GF-D8 (cell line): ENCODE measurements around the gene HOXA1.

Experiments
- DNase-seq: peaks from one replicate; lab custom pipeline; 2025; lab: John Stamatoyannopoulos, UW

HOXA1 gene

GRCh38 chr7:27116962-27117886 is 21.4 kb upstream of the HOXA1 start:
- no peak for DNase-seq

- no peak for DNase-seq
These were observed 20.5 kb upstream of the HOXA1 start for GRCh38 chr7:27116031-27116961.

- no peak for DNase-seq
These were observed 19.6 kb upstream of the HOXA1 start for GRCh38 chr7:27115221-27116026.

GRCh38 chr7:27114881-27115220 is 19.1 kb upstream of the HOXA1 start:
- DNase-seq: no peak

- DNase-seq: no peak
These were observed 18.4 kb upstream of the HOXA1 start for GRCh38 chr7:27113991-27114769.

DNA sequence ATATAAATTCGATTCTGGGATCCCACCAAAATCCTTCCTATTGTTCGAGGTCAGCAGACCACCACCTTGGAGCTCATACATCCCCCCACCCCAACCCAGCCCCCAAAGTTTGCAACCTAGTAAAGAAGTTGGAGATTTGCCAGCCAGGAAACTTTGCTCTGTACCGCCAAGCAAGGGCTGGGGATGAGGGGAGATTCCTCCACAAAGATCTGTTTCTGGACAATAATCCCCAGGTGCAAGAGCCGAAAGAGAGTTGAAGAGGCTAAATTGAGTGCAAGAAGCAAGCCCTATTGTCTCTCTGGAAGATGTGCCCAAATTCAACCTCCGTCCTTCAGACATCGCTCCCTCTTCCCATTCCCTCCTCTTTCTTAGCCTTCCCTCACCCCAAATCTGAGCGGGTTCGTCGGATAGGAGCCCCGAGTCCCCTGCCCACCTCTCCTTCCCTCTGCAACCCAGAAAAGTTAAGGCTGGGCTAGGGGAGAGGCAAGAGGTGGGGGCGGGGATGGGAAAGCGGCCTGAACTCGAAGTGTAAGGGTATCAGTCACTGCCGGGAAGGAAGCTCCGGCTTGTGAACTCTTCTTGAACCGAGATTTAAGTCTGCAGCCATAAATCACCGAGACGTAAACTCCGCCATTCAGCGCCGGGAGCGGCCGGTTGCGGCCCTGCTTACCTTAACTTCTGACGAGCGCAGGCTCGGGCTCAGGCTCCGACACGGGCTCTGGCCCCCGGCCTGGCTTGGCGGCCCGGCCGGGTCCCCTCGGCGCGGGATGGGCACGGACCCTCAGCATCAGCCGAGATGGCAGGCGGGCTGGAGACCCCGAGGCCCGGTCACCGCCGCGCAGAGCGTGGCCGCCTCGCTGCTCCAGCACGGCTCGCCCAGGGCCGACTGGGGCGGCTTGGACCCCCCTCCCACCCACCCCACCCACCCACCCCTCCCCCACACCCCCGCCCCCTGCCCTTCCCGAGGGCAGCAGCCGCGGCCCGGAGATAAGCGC is 17.5 kb upstream of the HOXA1 start:
- DNase-seq: no peak

DNA sequence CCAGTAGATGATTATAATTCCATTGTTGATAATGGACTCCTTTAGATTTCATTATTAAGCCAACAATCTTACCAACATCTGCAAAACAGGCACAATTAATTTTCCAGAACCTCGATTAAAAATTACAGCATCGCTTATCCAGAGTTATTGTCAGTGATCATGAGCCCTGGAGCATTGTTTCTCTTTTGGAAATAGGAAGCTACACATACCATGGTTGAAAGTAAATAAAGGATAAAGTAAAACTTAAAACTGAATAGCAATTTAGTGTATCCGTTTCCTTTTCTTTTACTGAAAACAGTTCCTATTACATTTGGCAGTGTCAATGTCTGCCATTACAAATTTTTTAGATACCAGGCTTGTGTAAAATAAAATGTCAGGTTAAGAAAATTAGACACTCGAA is 16.6 kb upstream of the HOXA1 start:
- no peak for DNase-seq

- DNase-seq: no peak
These were observed 16.0 kb upstream of the HOXA1 start for GRCh38 chr7:27111751-27112277.

- DNase-seq: no peak
These were observed 15.4 kb upstream of the HOXA1 start for GRCh38 chr7:27111042-27111750.

DNA sequence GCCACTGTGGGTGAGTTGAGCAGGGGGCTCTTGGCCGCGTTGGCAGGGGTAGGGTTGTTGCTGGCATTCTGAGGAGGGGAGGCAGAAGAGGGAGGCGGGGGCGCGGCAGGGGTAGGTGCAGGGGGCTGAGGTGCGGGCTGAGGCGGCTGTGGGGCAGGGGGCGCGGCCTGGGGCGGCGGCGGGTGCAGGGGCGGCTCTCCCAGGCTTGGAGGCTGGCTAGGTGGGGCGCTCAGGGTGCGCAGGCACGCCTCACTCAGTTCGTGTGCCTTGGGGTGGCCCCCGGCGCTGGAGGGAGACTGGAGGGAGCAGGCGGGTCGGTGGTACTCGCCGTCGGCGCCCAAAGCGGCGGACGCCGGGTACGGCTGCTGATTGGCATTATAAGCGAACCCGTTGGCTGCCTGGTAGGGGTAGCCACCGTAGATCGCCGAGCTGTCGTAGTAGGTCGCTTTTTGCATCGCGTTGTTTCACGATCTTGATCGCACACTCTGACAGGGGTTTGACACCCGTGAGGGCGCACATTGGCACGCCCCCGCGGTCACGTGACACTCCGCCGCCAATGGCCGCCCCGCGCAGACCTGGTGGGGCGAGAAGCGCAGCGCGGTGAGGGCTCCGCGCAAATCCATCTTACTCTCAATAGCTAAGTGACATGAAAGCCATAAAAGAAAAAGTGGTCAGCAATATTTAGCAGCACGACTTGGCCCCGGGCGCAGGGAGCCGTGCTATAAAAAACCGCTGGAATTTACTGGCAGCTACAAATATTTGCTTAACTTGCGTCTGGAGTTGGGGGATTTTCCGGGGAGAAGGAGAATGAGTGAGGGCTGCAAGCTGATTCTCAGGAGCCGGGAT is 14.6 kb upstream of the HOXA1 start:
- no peak for DNase-seq

DNA sequence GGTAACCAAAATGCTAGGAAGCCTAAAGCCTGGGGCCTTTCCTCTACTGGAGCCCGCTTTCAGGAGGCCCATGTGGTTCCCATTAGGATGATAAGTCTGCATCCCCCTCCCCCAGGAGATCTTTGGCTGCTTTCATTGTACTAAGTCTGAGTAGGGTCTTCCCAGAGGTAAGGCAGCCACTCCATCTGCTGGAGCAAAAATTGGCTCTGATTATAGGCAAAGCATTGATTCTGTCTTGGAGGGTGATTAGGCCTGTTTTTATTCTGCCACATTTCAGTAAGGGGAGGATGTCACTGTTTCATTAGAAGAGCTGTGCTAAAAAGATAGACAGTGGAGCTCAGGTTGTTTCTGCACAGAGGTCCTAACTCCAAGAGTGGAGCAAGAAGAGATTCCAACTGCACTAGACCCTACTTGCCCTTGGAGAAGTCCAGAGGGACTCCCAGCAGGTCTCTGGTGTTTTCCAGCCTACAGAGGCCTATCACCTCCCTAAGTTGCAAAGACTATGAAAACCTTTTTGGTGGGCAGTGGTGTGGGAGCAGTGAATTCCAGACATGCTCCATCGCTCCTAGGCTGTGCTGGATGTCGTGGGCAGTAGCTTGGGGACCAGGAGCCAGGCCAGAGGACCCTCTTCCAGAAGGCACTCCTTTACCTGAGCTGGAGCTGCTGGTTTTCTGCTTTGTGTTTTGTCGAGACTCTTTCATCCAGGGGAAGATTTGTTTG is 13.8 kb upstream of the HOXA1 start:
- DNase-seq: no peak

DNA sequence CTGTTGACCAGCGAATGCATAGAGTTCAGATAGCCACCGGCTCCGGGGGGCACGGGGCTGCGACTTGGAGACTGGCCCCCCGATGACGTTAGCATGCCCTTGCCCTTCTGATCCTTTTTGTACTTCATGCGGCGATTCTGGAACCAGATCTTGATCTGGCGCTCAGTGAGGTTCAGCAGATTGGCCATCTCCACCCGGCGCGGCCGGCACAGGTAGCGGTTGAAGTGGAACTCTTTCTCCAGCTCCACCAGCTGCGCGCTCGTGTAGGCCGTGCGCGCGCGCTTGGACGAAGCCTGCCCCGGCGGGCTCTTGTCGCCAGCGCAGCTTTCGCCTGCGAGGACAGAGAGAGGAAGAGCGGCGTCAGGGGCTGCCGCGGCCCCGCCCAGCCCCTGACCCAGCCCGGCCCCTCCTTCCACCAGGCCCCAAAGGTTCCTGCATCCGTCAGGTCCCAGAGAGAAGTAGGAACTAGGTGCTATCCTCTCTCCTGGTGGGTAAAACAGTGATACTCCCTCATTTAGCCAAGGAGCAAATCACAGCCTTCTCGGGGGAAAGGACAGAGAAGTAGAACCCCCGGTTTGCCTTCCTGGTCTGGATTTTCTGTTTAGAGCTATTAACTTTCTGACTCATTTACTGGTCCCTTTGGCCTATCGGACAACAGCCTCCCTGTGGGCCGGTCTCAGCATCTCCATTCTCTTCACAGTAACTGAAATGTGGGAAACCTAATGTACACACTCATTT is 12.8 kb upstream of the HOXA1 start:
- DNase-seq: no peak

DNA sequence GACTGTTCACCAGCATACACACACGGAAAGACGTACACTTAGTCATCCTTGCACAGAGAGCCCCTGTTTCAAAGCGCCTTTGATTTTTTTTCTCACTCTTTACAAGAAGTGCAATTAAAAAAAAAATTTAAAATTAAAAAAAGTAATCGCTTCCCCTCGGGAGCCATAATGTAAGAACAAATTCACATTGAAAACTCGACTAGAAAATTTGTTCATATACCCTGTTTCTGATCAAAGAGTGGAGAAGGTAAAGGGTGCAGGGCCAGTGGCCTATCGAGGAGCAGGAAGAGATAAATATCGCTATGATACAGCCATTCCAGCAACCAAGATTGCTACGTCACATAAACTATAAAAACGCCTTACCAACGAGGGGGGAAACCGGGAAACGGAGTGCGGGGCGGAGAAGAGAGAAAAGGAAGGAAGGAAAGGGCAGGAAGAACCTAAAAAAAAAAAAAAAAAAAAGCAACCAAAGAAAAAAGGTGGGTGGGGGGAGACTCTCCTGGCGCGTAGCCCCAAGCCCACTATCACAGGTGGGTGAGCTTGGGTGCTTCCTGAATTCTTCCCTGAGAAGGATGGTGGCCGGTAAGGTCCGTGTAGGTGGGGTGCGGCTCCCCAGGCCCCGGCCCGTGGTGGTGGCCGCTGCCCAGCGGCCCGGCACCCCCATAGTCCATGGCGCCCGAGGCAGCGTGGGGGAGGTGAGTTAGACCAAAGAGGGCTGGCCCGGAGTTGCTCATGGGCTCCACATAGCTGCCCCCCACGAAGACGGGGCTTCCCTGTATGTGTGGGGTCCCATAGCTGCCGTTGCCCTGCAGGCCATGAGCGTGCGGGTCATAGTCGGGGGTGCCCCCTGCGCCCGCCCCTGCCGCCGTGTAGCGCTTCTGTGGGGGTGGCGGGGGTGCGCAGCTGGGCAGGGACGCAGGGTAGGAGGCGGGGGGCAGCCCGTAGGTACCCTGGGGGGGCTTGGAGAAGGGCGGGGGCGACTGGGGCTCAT is 11.9 kb upstream of the HOXA1 start:
- DNase-seq: no peak

DNA sequence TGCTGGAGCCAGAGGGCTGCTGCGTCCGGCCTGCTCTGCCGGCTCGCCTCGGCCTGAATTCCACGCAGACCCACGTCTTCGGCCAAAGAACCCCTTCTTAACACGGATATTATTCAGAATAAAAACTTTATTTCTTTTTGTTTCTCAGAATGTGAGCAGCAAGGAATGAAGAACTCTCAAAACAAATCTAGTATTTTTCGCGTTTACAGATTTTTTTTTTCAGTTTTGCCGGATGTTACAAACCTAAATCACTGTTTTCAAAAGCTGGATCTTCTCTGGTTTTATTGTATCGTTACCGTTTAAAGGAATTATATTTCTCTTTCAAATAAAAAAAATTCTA is 11.1 kb upstream of the HOXA1 start:
- no peak for DNase-seq

- DNase-seq: no peak
These were observed 10.5 kb upstream of the HOXA1 start for GRCh38 chr7:27106181-27106900.
